ENCODE results near the gene EFTUD2.

- TF ChIP-seq CTCF (IDR thresholded peaks at IDR 0.05): no peak
- TF ChIP-seq POLR2A (IDR thresholded peaks at IDR 0.05): no peak
Observed at GRCh38 chr17:44907729-44908470, 8.7 kb upstream of the EFTUD2 start.
